Progenitor cell of endocrine pancreas (in vitro differentiated cells): ENCODE measurements around the gene GLG1. TPM values are rescaled to one million over a fixed set of nuclear protein-coding genes. Genes with fewer than 3 reads are reported as not detected.

Experiments
- total RNA-seq: library from RNA; stranded (reverse); gene quantifications from 2 replicates; pipeline ENCODE4 v1.2.1, GENCODE V29; 2021

The GLG1 gene
- total RNA-seq, 1 donor from 2014 or later, result 173 TPM

Other genes with a start within 250 kb of the GLG1 start
- 8.0 and 8.6 TPM in 2 replicates for gene NPIPB15, start 230.8 kb downstream of the GLG1 start, total RNA-seq
- gene CLEC18B, start 185.6 kb downstream of the GLG1 start, total RNA-seq, result 3.0 and 3.5 TPM in 2 replicates
- gene RFWD3, start 59.8 kb upstream of the GLG1 start, total RNA-seq, result 40.3 and 48.4 TPM in 2 replicates
- gene MLKL, start 93.7 kb upstream of the GLG1 start, total RNA-seq, result 0.24 and 1.1 TPM in 2 replicates
- gene FA2H, start 167.7 kb upstream of the GLG1 start, total RNA-seq, result 2.7 and 3.3 TPM in 2 replicates